GM18951 (cell line): Measurements from ENCODE around the gene BOLL.
"Not testable (repeated sequence)": the region's sequence is repeated elsewhere in the genome, so short reads cannot be mapped to it uniquely, and the experiment has no call there.

Experiments used
- POLR2A ChIP-seq: IDR thresholded peaks from 4 replicates; pipeline ENCODE4 v1.6.1; 2011; ENCODE audit warnings: mild to moderate bottlenecking; ENCODE audit not compliant: insufficient read length, insufficient read depth; ENCODE audit errors: extremely low read depth
- in situ Hi-C: fragments of 300-500 bp; cut with MboI; formaldehyde crosslinking; loops from one replicate; pipeline ENCODE4 v1.12.0; 2022; ENCODE audit warnings: low sequenced_read_pairs, mixed read lengths, inconsistent platforms; ENCODE audit not compliant: unreplicated experiment

BOLL gene

GRCh38 chr2:197784956-197785941 is at the start of gene BOLL:
Gene BOLL (minus strand): TSS chr2:197785319. CDS start chr2:197781850, 3,469 bp downstream.
- no peak for TF ChIP-seq POLR2A
- in situ Hi-C loops: no loop called here

- in situ Hi-C loops: not testable (repeated sequence)
Observed at GRCh38 chr2:197834771-197835170, 49.7 kb upstream of the BOLL start.

DNA sequence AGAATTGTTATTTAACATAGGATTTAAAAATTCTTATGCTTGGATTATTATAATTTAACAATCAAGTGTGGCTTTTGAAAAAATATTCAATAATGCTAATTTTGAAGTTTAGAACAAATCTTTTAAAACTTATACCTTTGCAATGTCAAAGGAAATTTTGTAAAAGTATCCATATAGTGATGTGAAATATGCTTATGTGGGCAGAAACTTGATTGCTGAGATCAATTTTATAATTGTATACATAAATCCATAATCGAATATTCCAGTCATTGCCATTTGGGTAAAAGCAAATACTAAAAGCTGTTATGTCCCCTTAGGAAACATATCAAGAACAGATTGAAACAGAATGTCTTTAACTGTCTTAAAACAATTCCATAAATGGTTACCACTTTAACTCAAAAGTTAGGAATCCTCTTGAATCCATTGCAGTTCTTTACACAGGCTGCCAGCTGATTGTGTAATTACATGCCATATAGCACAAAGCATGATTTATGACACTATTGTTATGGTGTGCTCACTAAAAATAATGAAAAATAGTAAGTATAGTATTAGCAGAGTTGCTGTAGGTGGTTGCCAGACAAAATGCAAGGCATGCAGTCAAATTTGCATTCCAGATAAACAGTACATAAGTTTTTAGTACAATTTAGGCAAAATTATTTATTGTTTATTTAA is 43.5 kb upstream of the BOLL start:
- in situ Hi-C loops: no loop called here
- no peak for TF ChIP-seq POLR2A

- no peak for TF ChIP-seq POLR2A
- in situ Hi-C loops: no loop called here
Observed at GRCh38 chr2:197827618-197828017, 42.5 kb upstream of the BOLL start.

GRCh38 chr2:197822333-197822732 is 37.2 kb upstream of the BOLL start:
- in situ Hi-C loops: loop anchor here (25.0 kb wide), 1 partner anchor 465 kb away; no protein-coding TSS in a partner anchor
- no peak for TF ChIP-seq POLR2A

- no peak for TF ChIP-seq POLR2A
- in situ Hi-C loops: loop anchor here (25.0 kb wide), 1 partner anchor 466 kb away; no protein-coding TSS in a partner anchor
Observed at GRCh38 chr2:197821550-197822289, 36.6 kb upstream of the BOLL start.

DNA sequence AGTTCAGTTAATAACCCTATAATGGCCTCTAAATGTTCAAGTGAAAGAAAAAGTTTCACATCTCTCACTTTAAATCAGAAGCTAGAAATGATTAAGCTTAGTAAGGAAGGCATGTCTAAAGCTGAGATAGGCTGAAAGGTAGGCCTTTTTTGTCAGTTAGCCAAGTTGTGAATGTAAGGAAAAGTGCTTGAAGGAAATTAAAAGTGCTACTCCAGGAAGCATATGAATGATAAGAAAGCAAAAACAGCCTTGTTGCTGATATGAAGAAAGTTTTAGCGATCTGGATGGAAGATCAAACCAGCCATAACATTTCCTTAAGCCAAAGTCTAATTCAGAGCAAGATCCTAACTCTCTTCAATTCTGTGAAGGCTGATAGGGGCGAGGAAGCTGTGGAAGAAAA is 29.4 kb upstream of the BOLL start:
- in situ Hi-C loops: loop anchor here (25.0 kb wide), 1 partner anchor 473 kb away; no protein-coding TSS in a partner anchor
- no peak for TF ChIP-seq POLR2A

GRCh38 chr2:197813093-197813787 is 28.1 kb upstream of the BOLL start:
- TF ChIP-seq POLR2A: no peak
- in situ Hi-C loops: loop anchor here (25.0 kb wide), 1 partner anchor 474 kb away; no protein-coding TSS in a partner anchor

DNA sequence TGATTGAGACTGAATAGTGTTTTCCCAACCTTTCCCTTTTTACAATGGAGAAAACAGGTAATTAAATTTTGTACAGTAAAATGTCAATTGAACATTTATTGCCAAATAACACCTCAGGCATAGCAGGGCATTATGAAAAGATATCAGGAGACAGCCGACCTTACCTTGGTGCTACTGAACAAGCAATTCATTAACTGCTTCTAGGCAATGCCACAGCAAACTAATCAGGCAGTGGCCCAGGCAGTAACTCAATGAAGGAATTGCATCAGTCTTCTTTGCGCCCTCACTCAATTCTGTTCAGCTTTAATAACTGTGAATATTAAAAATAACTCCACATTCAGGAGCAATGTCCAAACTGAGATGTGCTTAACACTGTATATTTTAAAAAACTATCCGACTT is 25.4 kb upstream of the BOLL start:
- TF ChIP-seq POLR2A: no peak
- in situ Hi-C loops: loop anchor here (25.0 kb wide), 1 partner anchor 477 kb away; no protein-coding TSS in a partner anchor

DNA sequence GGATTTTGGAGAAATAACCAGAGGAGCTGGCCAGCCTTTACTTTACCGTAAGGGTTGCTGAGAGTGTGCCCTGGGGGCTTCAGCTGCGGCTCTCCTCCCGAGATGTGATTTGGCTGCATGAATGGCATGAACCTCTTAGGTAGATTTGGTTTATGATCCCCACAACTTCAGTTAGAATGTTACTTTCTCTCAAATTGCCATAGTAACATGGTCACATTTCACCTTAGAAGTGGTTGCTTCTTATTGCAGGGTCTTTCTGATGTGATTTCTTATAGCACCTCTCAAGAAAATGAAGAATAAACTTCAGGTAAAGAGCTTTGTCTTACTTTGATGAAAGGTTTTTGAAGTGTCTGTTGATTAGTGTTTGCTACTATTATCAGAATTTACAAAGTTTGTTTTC is 24.9 kb upstream of the BOLL start:
- in situ Hi-C loops: loop anchor here (25.0 kb wide), 1 partner anchor 477 kb away; no protein-coding TSS in a partner anchor

DNA sequence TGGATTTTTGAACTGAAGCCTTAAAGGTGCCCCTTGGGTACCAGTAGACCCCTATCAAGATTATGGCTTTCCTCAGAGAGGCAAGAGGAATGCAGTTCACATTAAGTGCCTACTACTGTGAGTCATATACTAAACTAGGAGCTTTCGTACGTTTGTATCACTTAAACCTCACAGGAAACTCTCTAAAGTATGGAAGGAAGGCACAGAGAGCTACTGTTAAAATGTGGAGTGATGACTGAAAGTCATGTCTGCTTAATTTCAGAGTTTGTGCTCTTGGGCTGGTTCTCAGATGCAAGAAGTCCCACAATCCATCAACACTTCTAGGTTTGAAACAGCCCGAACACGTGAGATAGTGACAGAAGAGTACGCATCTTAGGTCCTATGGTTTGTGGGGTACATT is 23.9 kb upstream of the BOLL start:
- in situ Hi-C loops: loop anchor here (10.0 to 25.0 kb wide), 2 partner anchors 316 to 478 kb away; no protein-coding TSS in a partner anchor
- no peak for TF ChIP-seq POLR2A

More for the DNA sequence above, 24.9 kb upstream of the BOLL start:
- TF ChIP-seq POLR2A: no peak
